Measurements from ENCODE around the gene CHFR.
"Not testable (repeated sequence)": the region's sequence is repeated elsewhere in the genome, so short reads cannot be mapped to it uniquely, and the experiment has no call there.

CHFR gene, protein sequence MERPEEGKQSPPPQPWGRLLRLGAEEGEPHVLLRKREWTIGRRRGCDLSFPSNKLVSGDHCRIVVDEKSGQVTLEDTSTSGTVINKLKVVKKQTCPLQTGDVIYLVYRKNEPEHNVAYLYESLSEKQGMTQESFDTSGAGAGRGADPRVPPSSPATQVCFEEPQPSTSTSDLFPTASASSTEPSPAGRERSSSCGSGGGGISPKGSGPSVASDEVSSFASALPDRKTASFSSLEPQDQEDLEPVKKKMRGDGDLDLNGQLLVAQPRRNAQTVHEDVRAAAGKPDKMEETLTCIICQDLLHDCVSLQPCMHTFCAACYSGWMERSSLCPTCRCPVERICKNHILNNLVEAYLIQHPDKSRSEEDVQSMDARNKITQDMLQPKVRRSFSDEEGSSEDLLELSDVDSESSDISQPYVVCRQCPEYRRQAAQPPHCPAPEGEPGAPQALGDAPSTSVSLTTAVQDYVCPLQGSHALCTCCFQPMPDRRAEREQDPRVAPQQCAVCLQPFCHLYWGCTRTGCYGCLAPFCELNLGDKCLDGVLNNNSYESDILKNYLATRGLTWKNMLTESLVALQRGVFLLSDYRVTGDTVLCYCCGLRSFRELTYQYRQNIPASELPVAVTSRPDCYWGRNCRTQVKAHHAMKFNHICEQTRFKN

GRCh38 chr12:132887513-132888351 is at the start of gene CHFR:
Gene CHFR, minus strand, starts transcription at chr12:132887605. Its CDS starts 277 bp downstream, at chr12:132887328.
- Histone ChIP-seq H3K4me1 (peaks cover 21% of the 10 kb centered on the region), H3K9ac (peak within 1 kb of the TSS; percentile 94), H4K20me1 (no peaks in the 10 kb centered on the region), H3K27me3 (no peaks in the 10 kb centered on the region), H3K4me2 (peak within 1 kb of the TSS; percentile 90), H3K36me3 (peaks cover 32% of the 10 kb centered on the region), H3K4me3 (peak within 1 kb of the TSS; percentile 94), H3K27ac (peak within 1 kb of the TSS; percentile 98), H3K9me3 (peaks cover 53% of the 10 kb centered on the region)
- TF ChIP-seq Cebpa-rat (IDR thresholded peaks at IDR 0.05): no peak

GRCh38 chr12:132936921-132937320 is 49.5 kb upstream of the CHFR start:
- not testable (repeated sequence) for H3K27me3 ChIP-seq, H3K27ac ChIP-seq, H3K4me2 ChIP-seq, H3K4me3 ChIP-seq, H3K9ac ChIP-seq, H4K20me1 ChIP-seq, H3K4me1 ChIP-seq
- peaks cover 92% of the 10 kb centered on the region for H3K9me3 ChIP-seq
- peaks cover 58% of the 10 kb centered on the region for H3K36me3 ChIP-seq

DNA sequence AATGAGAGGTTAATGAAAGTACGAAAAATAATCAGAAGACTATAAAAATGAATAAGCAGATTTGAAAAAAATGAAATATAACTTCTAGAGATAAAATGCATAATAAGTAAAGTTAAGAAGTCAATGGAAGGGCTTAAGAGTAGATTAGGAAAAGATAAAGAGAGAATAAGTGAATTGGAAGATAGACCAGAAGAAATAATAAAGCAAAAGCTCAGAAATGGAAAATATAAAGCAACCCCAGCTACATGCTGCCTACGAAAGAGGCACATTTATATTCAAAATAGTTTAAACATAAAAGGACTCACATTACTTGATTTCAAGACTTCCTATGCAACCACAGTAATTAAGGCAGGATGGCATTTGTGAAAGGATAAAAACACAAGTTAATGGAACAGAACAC is 48.8 kb upstream of the CHFR start:
- no peak overlapping the region for H3K4me3 ChIP-seq
- H3K9me3 ChIP-seq: peaks cover 92% of the 10 kb centered on the region
- no peak overlapping the region for H3K9ac ChIP-seq
- H4K20me1 ChIP-seq: no peaks in the 10 kb centered on the region
- no peaks in the 10 kb centered on the region for H3K4me1 ChIP-seq
- H3K27me3 ChIP-seq: no peaks in the 10 kb centered on the region
- TF ChIP-seq Cebpa-rat (IDR thresholded peaks at IDR 0.05): no peak
- no peak overlapping the region for H3K4me2 ChIP-seq
- no peak overlapping the region for H3K27ac ChIP-seq
- H3K36me3 ChIP-seq: peaks cover 58% of the 10 kb centered on the region

GRCh38 chr12:132926415-132926833 is 39.0 kb upstream of the CHFR start:
- no peak overlapping the region for H3K4me2 ChIP-seq
- H3K36me3 ChIP-seq: peaks cover 78% of the 10 kb centered on the region
- no peak overlapping the region for H3K27ac ChIP-seq
- H3K9ac ChIP-seq: no peak overlapping the region
- TF ChIP-seq Cebpa-rat (IDR thresholded peaks at IDR 0.05): no peak
- H3K4me1 ChIP-seq: no peaks in the 10 kb centered on the region
- H3K27me3 ChIP-seq: no peaks in the 10 kb centered on the region
- peak overlapping the region; percentile 35 for H3K4me3 ChIP-seq
- no peaks in the 10 kb centered on the region for H4K20me1 ChIP-seq
- H3K9me3 ChIP-seq: peaks cover 100% of the 10 kb centered on the region

DNA sequence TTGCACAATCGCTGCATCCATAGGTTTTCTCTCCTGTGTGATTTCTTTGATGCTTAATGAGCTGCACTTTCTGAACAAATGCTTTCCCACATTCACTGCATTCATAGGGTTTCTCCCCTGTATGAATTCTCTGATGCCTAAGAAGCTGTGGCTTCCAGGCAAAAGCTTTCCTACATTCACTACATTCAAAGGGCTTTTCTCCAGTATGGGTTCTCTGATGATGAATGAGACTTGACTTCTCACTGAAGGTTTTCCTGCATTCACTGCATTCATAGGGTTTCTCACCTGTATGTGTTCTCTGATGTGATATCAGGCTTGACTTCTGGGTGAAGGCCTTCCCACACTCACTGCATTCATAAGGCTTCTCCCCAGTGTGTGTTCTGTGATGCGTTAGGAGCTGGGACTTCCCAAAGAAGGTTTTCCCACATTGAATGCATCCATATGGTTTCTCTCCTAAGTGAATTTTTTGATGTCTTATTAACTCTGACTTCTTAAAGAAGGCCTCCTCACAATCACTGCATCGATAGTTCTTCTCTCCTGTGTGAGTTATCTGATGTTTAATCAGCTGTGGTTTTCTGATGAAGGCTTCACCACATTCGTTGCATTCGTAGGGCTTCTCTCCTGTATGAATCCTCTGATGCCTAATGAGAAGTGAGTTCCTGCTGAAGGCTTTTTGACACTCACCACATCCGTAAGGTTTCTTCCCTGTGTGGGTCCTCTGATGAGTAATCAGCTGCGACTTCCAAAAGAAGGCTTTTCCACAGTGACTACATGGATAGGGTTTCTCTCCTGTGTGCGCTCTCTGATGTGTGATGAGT is 38.4 kb upstream of the CHFR start:
- H3K9ac ChIP-seq: no peak overlapping the region
- peaks cover 78% of the 10 kb centered on the region for H3K36me3 ChIP-seq
- TF ChIP-seq Cebpa-rat (IDR thresholded peaks at IDR 0.05): no peak
- no peaks in the 10 kb centered on the region for H3K27me3 ChIP-seq
- no peak overlapping the region for H3K27ac ChIP-seq
- no peak overlapping the region for H3K4me2 ChIP-seq
- peaks cover 100% of the 10 kb centered on the region for H3K9me3 ChIP-seq
- H4K20me1 ChIP-seq: no peaks in the 10 kb centered on the region
- peak overlapping the region; percentile 35 for H3K4me3 ChIP-seq
- no peaks in the 10 kb centered on the region for H3K4me1 ChIP-seq

GRCh38 chr12:132924356-132924755 is 37.0 kb upstream of the CHFR start:
- TF ChIP-seq Cebpa-rat (IDR thresholded peaks at IDR 0.05): no peak
- Histone ChIP-seq H3K27ac (no peak overlapping the region), H3K9me3 (peaks cover 100% of the 10 kb centered on the region), H3K27me3 (no peaks in the 10 kb centered on the region), H3K9ac (no peak overlapping the region), H3K4me2 (no peak overlapping the region), H4K20me1 (no peaks in the 10 kb centered on the region), H3K36me3 (peaks cover 76% of the 10 kb centered on the region), H3K4me3 (peak overlapping the region; percentile 6; the same call in 1 of the 2 replicates), H3K4me1 (no peaks in the 10 kb centered on the region)

GRCh38 chr12:132923356-132923909 is 36.0 kb upstream of the CHFR start:
- Histone ChIP-seq H3K27ac (no peak overlapping the region), H4K20me1 (no peaks in the 10 kb centered on the region), H3K4me3 (no peak overlapping the region; the same call in 1 of the 2 replicates), H3K27me3 (no peaks in the 10 kb centered on the region), H3K4me2 (no peak overlapping the region), H3K36me3 (peaks cover 75% of the 10 kb centered on the region), H3K4me1 (no peaks in the 10 kb centered on the region), H3K9me3 (peaks cover 100% of the 10 kb centered on the region), H3K9ac (no peak overlapping the region)
- TF ChIP-seq Cebpa-rat (IDR thresholded peaks at IDR 0.05): no peak

DNA sequence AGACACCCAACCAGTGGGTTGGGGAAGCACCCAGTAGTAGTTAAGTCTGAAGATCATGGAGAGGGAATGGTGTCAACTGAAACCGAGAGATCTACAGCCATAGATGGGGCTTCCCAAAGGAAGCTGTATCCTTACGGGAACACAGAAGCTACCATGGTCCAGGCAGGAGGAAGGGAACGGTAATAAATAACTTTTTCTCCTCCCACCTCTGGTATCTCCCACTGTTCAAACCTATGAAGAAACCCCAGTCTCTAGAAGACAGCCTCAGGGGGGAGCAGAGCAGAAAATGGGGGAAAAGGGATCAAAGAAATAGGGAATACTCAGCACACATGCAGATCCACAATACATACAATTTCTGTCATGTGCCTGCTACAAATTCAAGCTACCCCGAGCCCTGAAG is 35.3 kb upstream of the CHFR start:
- Histone ChIP-seq H3K4me3 (no peak overlapping the region), H3K27me3 (no peaks in the 10 kb centered on the region), H3K4me2 (no peak overlapping the region), H3K36me3 (peaks cover 72% of the 10 kb centered on the region), H3K27ac (no peak overlapping the region), H3K9me3 (peaks cover 100% of the 10 kb centered on the region), H3K4me1 (no peaks in the 10 kb centered on the region), H3K9ac (no peak overlapping the region), H4K20me1 (no peaks in the 10 kb centered on the region)
- no peak for TF ChIP-seq Cebpa-rat (IDR thresholded peaks at IDR 0.05)

DNA sequence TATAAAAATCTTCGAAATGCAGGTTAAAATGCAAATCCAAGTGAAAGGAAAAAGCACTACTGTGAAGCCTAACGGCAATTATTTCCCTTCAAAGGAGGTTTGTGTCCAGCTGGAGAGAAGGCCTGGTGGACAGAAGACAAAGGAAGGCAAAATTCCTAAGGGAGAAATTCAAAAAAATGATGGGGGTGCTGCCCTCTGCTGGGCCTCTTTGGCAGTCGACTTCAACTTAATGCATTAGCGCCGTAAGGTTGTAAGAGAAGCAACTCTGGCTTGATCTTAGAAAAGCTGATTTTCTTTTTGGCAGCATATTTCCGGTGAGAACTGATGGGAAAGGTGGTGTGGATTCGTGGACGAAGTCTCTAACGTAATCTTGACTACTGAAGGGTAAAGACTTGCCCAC is 34.3 kb upstream of the CHFR start:
- no peak for TF ChIP-seq Cebpa-rat (IDR thresholded peaks at IDR 0.05)
- Histone ChIP-seq H3K4me2 (no peak overlapping the region), H3K9ac (no peak overlapping the region), H3K27me3 (no peaks in the 10 kb centered on the region), H4K20me1 (no peaks in the 10 kb centered on the region), H3K4me1 (no peaks in the 10 kb centered on the region), H3K27ac (no peak overlapping the region), H3K36me3 (peaks cover 62% of the 10 kb centered on the region), H3K9me3 (peaks cover 100% of the 10 kb centered on the region), H3K4me3 (no peak overlapping the region)

Measured in BLaER1 (cell line).